Measurements from ENCODE around the gene RBM39. TPM values are rescaled to one million over a fixed set of nuclear protein-coding genes. Genes with fewer than 3 reads are reported as not detected.
A peak's percentile ranks its signal among the peaks of the same experiment; 100 is the strongest.

Gene RBM39
- total and polyA plus RNA-seq, 3 experiments from 2014 or later = 157 to 352 (median 349) TPM

DNA sequence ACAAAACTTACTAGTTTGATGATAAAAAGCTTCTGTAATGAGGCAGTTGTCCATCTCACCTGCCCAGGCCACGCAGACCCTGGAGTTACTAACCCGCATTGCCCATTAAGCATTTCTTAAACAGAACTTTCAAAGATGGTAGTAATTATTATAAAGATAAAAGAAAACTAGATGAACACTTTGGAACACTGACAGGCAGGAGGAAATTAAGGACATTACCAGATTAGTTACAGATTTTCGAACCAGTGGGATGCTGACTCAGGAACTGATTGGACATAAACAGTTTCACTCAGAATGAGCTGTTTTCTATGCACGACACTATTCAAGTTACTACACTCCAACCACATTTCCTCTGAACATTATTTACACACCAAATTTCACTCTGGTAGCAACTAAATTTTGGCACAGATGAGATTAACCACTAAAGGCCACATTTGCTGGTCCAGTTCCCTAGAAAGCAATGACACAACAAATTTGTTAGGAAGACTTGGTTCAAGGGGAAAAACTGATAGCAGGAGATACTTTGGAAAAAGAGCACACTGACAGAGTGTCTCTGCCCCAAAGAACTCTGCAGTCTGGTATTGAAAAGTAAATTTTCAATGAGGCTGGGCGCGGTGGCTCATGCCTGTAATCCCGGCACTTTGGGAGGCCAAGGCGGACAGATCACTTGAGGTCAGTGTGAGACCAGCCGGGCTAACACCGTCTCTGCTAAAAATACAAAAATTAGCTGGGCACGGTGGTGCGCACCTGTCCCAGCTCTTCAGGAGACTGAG, 39.8 kb downstream of the RBM39 start:
- ChIA-PET POLR2A (interaction anchor here (0.7 to 1.5 kb wide), 4 partner anchors 11 to 248 kb away, joined by 3 to 4 read pairs (median 3); no protein-coding TSS in a partner anchor), CTCF (interaction anchor here (1.2 to 1.5 kb wide), 2 partner anchors 40 to 253 kb away, joined by 3 read pairs; partner anchors contain the start of gene RBM39)
- no peaks in the 10 kb centered on the region for H3K27me3 ChIP-seq (ENCODE audit: insufficient read depth, low read length, poor library complexity, severe bottlenecking)
- DNase-seq = peak in 1 of 5 donors; percentile 43
- H3K36me3 ChIP-seq (ENCODE audit: insufficient read depth, low read length) = peaks cover 31% of the 10 kb centered on the region
- Mint-ChIP-seq H3K4me3 (peak overlapping the region in 4 of 7 donors; percentile 24 to 80 (median 41)), H3K9me3 (peaks cover 0 to 2% (median 0%) of the 10 kb centered on the region in 5 donors), H3K4me1 (peaks cover 36 to 53% (median 52%) of the 10 kb centered on the region in 3 donors), H3K27me3 (peaks cover 0 to 4% of the 10 kb centered on the region in 2 donors), H3K27ac (peak overlapping the region; percentile 10 to 92 (median 62)), H3K36me3 (peaks cover 11 to 72% (median 15%) of the 10 kb centered on the region in 3 donors)
- H3K4me1 ChIP-seq (ENCODE audit: insufficient read depth, low read length) = peaks cover 21% of the 10 kb centered on the region
- no peak overlapping the region for H3K27ac ChIP-seq (ENCODE audit: low read depth, low read length)
- H3K9me3 ChIP-seq (ENCODE audit: low read length) = no peaks in the 10 kb centered on the region
- no peak overlapping the region for H3K4me3 ChIP-seq (ENCODE audit: low read length)

DNA sequence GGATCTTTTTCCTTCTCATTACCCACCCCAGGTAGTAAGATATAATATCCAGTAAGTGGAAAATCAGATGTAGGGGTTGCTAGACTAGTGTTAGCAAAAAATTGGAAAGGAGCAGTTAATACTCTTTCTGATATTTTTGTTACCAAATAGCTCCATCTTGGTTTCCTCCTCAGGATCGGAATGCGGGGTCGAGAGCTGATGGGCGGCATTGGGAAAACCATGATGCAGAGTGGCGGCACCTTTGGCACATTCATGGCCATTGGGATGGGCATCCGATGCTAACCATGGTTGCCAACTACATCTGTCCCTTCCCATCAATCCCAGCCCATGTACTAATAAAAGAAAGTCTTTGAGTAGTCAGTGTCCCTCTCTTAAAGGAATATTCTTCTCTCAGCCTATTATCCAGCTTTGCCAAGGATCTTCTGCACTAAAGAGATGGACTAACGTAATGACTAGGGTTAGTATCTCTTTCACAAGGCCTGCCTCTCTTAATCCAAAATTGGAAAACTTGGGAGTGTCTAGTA, 41.4 kb downstream of the RBM39 start:
- no peak for DNase-seq
- no peak overlapping the region for H3K4me3 ChIP-seq (ENCODE audit: low read length)
- peaks cover 9 to 66% (median 15%) of the 10 kb centered on the region in 3 donors for H3K36me3 Mint-ChIP-seq
- peaks cover 0 to 2% (median 0%) of the 10 kb centered on the region in 5 donors for H3K9me3 Mint-ChIP-seq
- peak overlapping the region; percentile 94 for H3K27ac ChIP-seq (ENCODE audit: low read depth, low read length)
- peaks cover 0 to 2% of the 10 kb centered on the region in 2 donors for H3K27me3 Mint-ChIP-seq
- ChIA-PET CTCF (interaction anchor here (1.6 to 2.7 kb wide), 2 partner anchors 42 to 100 kb away, joined by 5 to 10 read pairs; partner anchors contain the start of gene RBM39), POLR2A (interaction anchor here (0.6 to 2.3 kb wide), 5 partner anchors 37 to 1185 kb away, joined by 3 to 19 read pairs (median 8); partner anchors contain the start of genes DYNLRB1, RBM39 and SCAND1)
- no peaks in the 10 kb centered on the region for H3K9me3 ChIP-seq (ENCODE audit: low read length)
- peaks cover 37 to 60% (median 58%) of the 10 kb centered on the region in 3 donors for H3K4me1 Mint-ChIP-seq
- peak overlapping the region; percentile 41 to 96 (median 94) for H3K4me3 Mint-ChIP-seq
- peak overlapping the region; percentile 87 to 98 (median 96) for H3K27ac Mint-ChIP-seq
- no peaks in the 10 kb centered on the region for H3K27me3 ChIP-seq (ENCODE audit: insufficient read depth, low read length, poor library complexity, severe bottlenecking)
- peaks cover 21% of the 10 kb centered on the region for H3K4me1 ChIP-seq (ENCODE audit: insufficient read depth, low read length)
- peaks cover 23% of the 10 kb centered on the region for H3K36me3 ChIP-seq (ENCODE audit: insufficient read depth, low read length)

DNA sequence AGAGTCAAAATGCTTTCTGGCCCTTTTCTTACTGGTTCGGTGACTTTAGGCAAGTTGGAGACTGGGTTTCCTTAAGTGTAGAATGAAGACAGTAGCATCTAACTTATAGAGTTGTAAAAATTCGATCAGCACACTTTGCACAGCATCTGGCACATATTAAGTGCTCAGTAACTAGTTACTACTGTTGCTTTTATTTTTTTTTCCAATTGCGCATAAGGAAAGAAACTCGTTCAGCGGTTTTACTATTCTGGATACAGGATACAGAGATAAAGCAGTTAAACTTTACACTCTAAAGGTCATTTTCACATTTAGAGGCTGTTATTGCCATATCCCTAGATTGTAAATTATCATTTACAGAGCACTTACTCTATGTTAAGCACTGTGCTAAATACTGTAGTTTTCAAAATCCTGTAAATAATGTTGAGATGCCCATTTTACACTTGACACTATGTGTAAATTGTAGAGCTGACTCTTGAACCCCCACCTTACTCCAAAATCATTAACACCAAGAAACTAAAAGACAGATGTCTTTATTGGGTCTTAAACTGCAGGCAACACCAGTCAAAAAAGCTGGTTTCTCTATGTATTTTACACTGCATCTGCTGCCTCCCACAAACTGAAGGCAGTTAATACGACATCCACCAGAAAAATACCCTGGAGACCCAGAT, 42.0 kb downstream of the RBM39 start:
- peaks cover 37 to 64% (median 62%) of the 10 kb centered on the region in 3 donors for H3K4me1 Mint-ChIP-seq

DNA sequence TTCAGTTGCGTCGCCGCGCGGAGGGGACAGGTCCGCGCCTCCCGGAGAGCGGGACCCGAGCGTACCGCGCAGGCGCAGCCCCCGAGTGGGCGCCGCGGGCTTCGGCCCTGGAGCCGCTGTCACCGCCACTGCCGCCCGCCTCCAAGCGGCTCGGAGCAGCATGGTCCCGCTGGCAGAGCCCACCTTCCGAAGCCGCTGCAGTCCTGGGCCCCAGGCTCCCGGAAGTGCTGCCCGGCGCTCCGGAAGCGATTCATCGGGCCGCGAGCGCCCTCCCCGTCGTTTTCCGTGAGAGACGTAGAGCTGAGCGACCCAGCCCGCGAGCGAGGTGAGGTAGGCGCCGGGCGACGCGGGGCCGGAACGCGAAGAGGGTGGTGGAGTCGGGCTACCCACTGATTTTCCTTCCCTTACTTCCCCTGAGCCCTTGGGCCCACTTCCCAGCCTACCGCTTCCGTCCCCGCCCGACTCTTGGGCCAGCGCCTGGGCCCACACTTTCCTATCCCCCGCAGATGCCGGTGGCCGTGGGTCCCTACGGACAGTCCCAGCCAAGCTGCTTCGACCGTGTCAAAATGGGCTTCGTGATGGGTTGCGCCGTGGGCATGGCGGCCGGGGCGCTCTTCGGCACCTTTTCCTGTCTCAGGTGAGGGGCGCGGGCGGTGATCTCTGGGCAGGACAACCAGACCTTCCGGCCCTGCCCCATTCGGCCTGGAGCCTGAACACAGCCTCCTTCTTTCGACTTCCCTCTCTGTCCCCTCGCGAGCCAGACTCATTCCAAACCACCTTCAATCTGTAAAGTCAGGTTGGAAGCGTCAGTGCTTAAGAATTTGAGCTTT, 42.7 kb downstream of the RBM39 start, which contains the start of the genes NFS1 and ROMO1:
Gene NFS1 (minus strand): TSS at position 226 of the 830 bp plus-strand sequence. CDS start 64 bp downstream, at position 162.
Gene ROMO1 (plus strand): TSS at position 279 of the 830 bp plus-strand sequence. CDS start 228 bp downstream, at position 507.
- H3K4me1 Mint-ChIP-seq = peaks cover 34 to 59% (median 58%) of the 10 kb centered on the region in 3 donors
- CTCF ChIA-PET = interaction anchor here (0.6 to 2.7 kb wide), 2 partner anchors 80 to 98 kb away, joined by 3 to 10 read pairs; no protein-coding TSS in a partner anchor
- H3K27me3 Mint-ChIP-seq = peaks cover 0 to 2% of the 10 kb centered on the region in 2 donors
- peaks cover 8 to 63% (median 10%) of the 10 kb centered on the region in 3 donors for H3K36me3 Mint-ChIP-seq
- Histone ChIP-seq H3K27ac (ENCODE audit: low read depth, low read length) (peak within 1 kb of the TSS; percentile 94), H3K4me1 (ENCODE audit: insufficient read depth, low read length) (peaks cover 21% of the 10 kb centered on the region), H3K27me3 (ENCODE audit: insufficient read depth, low read length, poor library complexity, severe bottlenecking) (no peaks in the 10 kb centered on the region), H3K4me3 (ENCODE audit: low read length) (peak within 1 kb of the TSS; percentile 93), H3K36me3 (ENCODE audit: insufficient read depth, low read length) (peaks cover 10% of the 10 kb centered on the region), H3K9me3 (ENCODE audit: low read length) (no peaks in the 10 kb centered on the region)
- peak within 1 kb of the TSS; percentile 92 to 98 (median 97) for H3K27ac Mint-ChIP-seq
- peak; percentile 81 to 92 (median 82) for DNase-seq
- POLR2A ChIA-PET = interaction anchor here (0.6 to 2.3 kb wide), 8 partner anchors 9 to 255 kb away, joined by 3 to 19 read pairs (median 4); partner anchors contain the start of genes RBM39 and SCAND1
- peaks cover 0 to 2% (median 0%) of the 10 kb centered on the region in 5 donors for H3K9me3 Mint-ChIP-seq
- H3K4me3 Mint-ChIP-seq = peak within 1 kb of the TSS; percentile 87 to 96 (median 94)

More for the DNA sequence above, 42.0 kb downstream of the RBM39 start:
- Histone ChIP-seq H3K27ac (ENCODE audit: low read depth, low read length) (peak overlapping the region; percentile 94), H3K36me3 (ENCODE audit: insufficient read depth, low read length) (peaks cover 17% of the 10 kb centered on the region), H3K9me3 (ENCODE audit: low read length) (no peaks in the 10 kb centered on the region), H3K4me1 (ENCODE audit: insufficient read depth, low read length) (peaks cover 21% of the 10 kb centered on the region), H3K27me3 (ENCODE audit: insufficient read depth, low read length, poor library complexity, severe bottlenecking) (no peaks in the 10 kb centered on the region), H3K4me3 (ENCODE audit: low read length) (peak overlapping the region; percentile 93)
- Mint-ChIP-seq H3K9me3 (peaks cover 0 to 2% (median 0%) of the 10 kb centered on the region in 5 donors), H3K4me3 (peak overlapping the region; percentile 87 to 96 (median 94)), H3K27ac (peak overlapping the region; percentile 92 to 98 (median 97)), H3K36me3 (peaks cover 12 to 66% (median 15%) of the 10 kb centered on the region in 3 donors), H3K27me3 (peaks cover 0 to 2% of the 10 kb centered on the region in 2 donors)
- POLR2A ChIA-PET = interaction anchor here (0.6 to 2.3 kb wide), 6 partner anchors 9 to 1184 kb away, joined by 3 to 19 read pairs (median 6); partner anchors contain the start of genes DYNLRB1, RBM39 and SCAND1
- DNase-seq = no peak
- CTCF ChIA-PET = interaction anchor here (1.6 to 2.7 kb wide), 2 partner anchors 42 to 99 kb away, joined by 5 to 10 read pairs; partner anchors contain the start of gene RBM39

DNA sequence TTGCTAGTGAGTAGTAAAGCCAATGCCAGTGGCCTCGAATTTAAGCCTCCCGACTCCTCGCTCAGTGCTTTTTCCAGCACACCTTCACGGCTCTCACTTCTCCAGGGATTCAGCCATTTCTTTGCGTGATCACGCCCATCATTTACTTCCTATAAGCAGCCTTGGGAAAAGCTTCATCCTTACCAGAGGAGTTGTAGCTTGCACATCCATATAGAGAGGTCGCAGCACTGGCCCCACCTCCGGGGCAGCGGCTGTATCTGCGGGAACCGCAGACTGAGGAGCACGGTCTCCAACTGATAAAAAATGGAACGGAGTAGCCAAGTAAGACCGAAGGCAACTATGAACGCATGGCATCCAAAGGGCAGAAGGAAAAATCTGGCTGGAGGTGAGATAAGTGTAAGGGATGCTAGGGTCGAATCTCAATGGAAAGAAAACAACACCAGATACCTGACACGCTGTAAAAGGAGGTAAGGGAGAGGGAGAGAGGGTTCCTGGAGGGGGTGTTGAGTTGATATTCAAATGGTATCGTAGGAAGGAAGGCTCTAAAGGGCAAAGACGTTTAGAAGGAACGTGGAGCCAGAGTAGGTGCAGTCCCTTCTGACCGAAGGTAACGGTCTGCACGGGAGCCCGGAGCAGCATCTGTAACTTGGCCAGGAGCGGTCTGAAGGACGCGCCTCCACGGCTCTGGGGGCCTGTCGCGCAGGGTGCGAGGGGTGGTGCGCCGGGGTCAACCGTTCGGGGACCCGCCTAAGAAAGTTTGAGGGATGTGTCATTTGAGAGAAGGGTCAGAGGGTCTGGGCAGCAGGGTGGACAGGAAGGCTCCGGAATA, 43.5 kb downstream of the RBM39 start:
- POLR2A ChIA-PET = interaction anchor here (0.7 to 2.3 kb wide), 5 partner anchors 10 to 75 kb away, joined by 3 to 19 read pairs (median 8); partner anchors contain the start of gene RBM39
- H3K4me3 Mint-ChIP-seq = peak overlapping the region; percentile 87 to 96 (median 94)
- H3K36me3 Mint-ChIP-seq = peaks cover 3 to 55% (median 7%) of the 10 kb centered on the region in 3 donors

DNA sequence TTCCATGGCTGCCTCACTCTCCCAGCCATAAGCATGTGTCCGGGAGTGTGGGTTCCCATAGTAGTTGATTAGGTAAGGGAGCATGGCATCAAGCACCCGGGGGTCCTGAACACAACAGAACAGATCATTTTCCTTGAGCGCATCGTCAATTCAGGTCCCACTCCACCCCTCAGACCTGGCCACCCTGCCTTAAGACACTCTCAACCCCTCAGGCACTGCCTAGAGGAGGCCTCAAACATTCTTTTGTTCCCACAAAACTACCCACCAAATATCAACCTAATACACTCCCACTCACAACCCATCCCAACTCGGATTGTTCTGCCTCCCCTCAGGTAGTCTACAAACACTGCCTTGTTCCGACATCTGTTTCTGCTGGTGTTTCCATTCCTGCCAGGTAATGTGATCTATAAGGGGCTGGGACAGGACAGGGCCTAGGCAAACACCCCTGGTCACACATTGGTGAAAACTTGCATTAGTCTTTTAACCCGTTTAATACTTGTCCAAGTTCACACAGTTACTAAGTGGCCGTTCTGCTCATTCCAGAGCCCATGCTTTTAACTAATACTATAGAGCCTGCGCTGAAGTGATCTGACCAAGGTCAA, 44.3 kb downstream of the RBM39 start:
- Histone ChIP-seq H3K4me1 (ENCODE audit: insufficient read depth, low read length) (peaks cover 21% of the 10 kb centered on the region), H3K9me3 (ENCODE audit: low read length) (no peaks in the 10 kb centered on the region), H3K4me3 (ENCODE audit: low read length) (peak overlapping the region; percentile 93), H3K27me3 (ENCODE audit: insufficient read depth, low read length, poor library complexity, severe bottlenecking) (no peaks in the 10 kb centered on the region), H3K36me3 (ENCODE audit: insufficient read depth, low read length) (no peaks in the 10 kb centered on the region), H3K27ac (ENCODE audit: low read depth, low read length) (peak overlapping the region; percentile 94)
- CTCF ChIA-PET = no interaction called here
- peaks cover 0 to 2% of the 10 kb centered on the region in 2 donors for H3K27me3 Mint-ChIP-seq
- DNase-seq = peak in 1 of 5 donors; percentile 21
- H3K4me3 Mint-ChIP-seq = peak overlapping the region; percentile 87 to 96 (median 94)
- peaks cover 0 to 54% (median 6%) of the 10 kb centered on the region in 3 donors for H3K36me3 Mint-ChIP-seq
- peak overlapping the region; percentile 5 to 98 (median 92) for H3K27ac Mint-ChIP-seq
- peaks cover 0 to 2% (median 0%) of the 10 kb centered on the region in 5 donors for H3K9me3 Mint-ChIP-seq
- POLR2A ChIA-PET = no interaction called here
- H3K4me1 Mint-ChIP-seq = peaks cover 30 to 53% (median 46%) of the 10 kb centered on the region in 3 donors

More for the DNA sequence above, 43.5 kb downstream of the RBM39 start:
- Histone ChIP-seq H3K36me3 (ENCODE audit: insufficient read depth, low read length) (peaks cover 2% of the 10 kb centered on the region), H3K4me1 (ENCODE audit: insufficient read depth, low read length) (peaks cover 21% of the 10 kb centered on the region), H3K27me3 (ENCODE audit: insufficient read depth, low read length, poor library complexity, severe bottlenecking) (no peaks in the 10 kb centered on the region), H3K9me3 (ENCODE audit: low read length) (no peaks in the 10 kb centered on the region), H3K4me3 (ENCODE audit: low read length) (peak overlapping the region; percentile 93), H3K27ac (ENCODE audit: low read depth, low read length) (peak overlapping the region; percentile 94)
- Mint-ChIP-seq H3K9me3 (peaks cover 0 to 2% (median 0%) of the 10 kb centered on the region in 5 donors), H3K27ac (peak overlapping the region; percentile 91 to 98 (median 92)), H3K27me3 (peaks cover 0 to 2% of the 10 kb centered on the region in 2 donors), H3K4me1 (peaks cover 32 to 54% (median 50%) of the 10 kb centered on the region in 3 donors)
- peak in 1 of 5 donors; percentile 49 for DNase-seq
- CTCF ChIA-PET = interaction anchor here (0.6 kb wide), 1 partner anchor 79 kb away, joined by 3 read pairs; no protein-coding TSS in a partner anchor
